Endothelial cell of hepatic sinusoid (primary cell): ENCODE data around the gene SLC2A8.

ENCODE experiments used
- in situ Hi-C: cut with HindIII; loops from 2 replicates; pipeline ENCODE4 v1.10.0; 2017; ENCODE audit warnings: low sequenced_read_pairs

SLC2A8 gene

DNA sequence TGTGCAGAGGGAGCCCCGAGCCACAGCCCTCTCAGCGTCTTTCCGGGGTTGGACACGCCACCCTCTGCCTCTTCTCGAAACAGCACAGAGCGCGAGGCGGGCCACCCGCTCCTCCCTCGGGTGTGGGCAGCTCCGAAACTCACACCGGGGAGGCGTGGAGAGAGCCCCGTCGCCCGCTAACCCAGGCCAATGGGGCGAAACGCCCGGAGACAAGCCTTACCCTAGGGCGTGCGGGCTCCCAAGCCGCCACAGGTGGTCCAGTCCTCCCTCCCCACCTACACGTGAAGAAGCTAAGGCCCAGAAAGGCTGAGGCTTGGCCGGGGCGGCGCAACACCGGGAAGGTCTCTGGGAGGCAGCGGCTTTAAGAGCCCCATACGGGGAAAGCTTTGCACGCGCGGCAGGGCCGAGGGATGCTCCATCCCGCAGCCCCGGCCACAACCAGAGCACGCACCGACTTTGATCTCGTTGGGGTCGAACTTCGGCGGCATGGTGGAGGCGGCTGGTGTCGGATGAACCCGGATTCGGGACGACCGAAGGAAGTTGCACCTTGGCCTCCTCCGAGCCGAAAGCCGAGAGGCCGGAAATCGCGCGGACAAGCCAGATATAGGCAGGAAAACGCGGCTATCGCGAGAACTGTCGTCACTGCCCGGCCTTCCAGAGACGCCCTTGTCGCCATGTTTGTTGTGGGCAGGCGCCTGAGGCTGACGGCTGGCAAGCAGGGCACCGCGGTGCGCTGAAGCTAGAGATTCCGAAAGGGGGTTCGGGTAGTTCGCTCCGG lies 54.0 kb downstream of the SLC2A8 start, which contains the start of the genes LRSAM1 and RPL12:
Gene LRSAM1 (plus strand): TSS at position 681 of the 778 bp plus-strand sequence. CDS start 3,018 bp downstream, outside the sequence.
Gene RPL12 (minus strand): TSS at position 577 of the 778 bp plus-strand sequence. CDS start 89 bp downstream, at position 488.
- in situ Hi-C loops, result no loop called here

DNA sequence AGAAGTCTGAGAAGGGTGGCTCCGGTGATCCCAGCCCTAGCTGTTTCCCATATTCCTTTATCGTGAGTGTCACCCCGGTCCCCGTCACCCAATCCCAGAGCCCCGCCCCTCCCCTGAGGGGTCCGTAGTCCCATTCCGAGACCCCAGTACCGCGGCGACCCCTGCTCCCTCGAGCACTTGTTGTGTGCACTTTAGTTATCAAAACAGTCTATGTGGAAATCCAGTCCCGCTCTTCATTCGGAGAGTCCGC lies 54.6 kb downstream of the SLC2A8 start:
- in situ Hi-C loops, result no loop called here

DNA sequence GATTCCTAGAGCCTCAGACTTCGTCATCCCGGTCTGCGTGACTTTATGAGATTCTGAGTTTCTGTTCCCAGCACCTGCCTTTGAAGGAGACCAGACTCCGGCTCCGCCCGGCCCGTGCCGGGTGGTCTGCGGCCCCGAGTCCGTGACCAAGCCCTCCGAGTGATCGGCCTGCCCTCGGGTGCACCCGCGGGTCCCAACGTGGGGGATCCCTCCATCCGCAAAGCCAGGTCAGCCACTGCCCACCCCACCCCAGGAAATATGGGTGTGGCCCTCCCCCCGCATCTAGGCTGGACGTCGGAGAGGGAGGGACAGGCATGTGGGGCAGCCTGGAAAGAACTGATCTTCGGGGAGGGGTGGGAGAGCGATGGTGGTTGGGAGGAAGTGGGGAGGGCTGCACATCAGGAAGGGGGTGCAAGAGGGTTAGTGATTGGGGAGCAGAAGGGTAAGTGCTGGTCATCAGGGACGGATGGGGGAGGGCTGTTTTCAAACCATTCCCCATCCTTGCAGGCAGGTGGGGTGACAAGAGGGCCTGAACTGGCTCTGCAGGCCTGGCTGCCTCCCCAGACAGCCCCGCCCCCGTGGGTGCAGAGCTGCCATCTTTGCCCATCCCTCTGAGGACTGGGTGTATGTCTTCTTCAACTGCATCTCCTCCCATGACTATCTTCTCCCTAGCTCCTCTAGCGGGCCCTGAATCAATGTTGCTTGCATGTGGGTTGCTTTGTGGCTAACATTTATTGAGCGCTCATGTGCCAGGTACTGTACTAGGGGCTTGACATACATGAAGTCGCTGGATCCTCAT lies 55.1 kb downstream of the SLC2A8 start:
- in situ Hi-C loops, result no loop called here

DNA sequence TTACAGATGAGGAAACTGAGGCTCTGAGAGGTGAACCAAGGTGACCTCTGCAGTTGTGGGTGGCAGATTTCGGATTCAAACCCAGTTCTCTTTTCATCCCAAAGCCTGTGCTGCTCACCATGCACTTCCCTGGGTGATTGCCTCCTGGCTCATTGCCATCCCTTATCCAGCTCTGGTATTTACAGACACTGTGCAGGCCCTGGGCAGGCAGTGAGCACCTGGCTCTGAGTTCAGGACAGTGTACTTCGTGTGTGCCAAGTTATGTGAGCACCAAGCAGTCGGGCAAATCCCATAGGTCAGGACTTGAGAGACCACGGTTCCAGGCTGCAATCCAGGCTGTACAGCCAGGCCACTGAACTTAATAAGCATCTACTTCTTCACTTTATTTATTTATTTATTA lies 55.7 kb downstream of the SLC2A8 start:
- in situ Hi-C loops, result no loop called here

DNA sequence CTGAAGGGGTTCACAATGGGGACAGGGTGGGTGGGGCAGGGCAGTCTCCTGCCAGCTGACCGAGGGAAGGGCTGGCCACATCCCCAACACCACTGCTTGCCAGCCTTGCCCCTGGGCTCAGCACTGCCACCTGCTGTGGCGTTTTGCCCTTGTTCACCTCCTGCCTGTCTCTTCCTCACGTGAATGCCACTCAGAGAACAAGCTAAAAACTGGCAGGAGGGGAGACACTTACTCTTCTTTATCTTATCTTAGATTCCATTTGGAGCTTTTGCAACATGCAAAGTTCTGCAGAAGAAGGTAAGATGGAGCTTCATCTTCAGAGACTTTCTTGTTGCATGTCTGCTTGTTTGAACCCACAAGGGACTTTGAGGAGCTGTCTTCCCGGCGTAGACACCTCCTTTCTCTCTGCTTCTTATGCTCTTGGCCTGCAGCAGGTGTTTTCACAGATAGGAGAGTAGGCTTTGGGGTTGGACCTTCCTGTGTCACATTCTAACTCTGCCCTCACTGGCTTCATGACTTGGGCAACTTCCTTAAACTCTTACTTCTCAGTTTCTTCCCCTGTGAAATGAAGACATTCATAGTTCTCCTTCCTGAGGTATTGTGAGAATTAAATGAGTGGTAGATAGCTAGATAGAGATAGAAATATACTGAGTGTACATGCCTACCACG lies 58.5 kb downstream of the SLC2A8 start:
- in situ Hi-C loops, result no loop called here

DNA sequence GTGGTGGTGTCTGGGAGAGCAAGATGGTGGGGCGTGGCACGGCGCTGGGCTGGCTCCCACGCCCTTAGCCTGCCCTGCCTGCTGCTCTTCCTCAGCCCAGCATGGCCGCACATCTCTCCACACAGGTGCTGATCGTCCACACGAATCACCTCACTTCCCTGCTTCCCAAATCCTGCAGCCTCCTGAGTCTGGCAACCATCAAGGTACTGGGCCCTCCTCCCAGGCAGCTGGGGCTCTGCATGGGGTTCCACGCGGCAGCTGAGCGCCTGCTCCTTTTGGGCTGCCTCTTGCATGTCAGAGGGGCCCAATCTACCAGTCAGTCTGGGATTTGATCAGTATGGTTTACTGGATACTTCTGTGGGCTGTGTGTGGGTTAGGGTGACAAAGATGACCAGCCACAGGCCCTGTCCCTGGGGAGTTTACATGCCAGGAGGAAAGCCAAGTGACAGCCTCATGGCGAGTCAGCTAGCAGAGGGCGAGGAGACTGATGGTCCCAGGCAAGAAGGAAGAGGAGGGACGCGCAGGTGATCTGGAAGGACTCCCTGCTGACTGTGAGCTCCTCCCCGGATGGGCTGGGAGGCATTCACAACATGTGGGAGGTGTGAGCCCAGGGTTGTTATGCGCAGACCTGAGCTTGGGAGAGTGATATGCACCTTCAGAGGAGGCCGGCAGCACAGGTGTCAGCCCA lies 60.4 kb downstream of the SLC2A8 start:
- in situ Hi-C loops, result no loop called here
